GM12872 (cell line): ENCODE data around the gene GIPC2.

Source experiments
- TF ChIP-seq, protein P1 (sequence below): IDR thresholded peaks from 3 replicates; pipeline ENCODE4 v1.5.1; 2011; ENCODE audit warnings: low read depth, mild to moderate bottlenecking, low read length, moderate library complexity; ENCODE audit not compliant: insufficient read depth

The GIPC2 gene

DNA sequence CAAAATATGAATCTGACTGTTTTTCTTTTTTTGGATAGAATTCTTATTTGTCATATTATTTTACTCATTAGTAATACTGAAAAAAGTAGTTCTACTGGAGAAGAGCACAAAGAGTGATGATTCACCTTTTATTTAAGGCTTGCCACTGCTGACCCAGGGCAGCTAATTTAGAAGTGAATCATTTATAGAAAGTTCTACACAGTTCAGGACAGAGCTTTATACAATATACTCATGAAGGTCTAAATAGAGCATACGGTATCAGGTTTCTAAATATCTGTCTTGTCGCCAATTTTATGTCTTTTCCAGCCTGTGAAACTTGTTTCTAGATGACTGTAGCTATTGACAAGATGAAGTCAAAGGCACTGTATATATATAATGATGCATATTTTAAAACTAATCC is 25.0 kb downstream of the GIPC2 start:
- TF ChIP-seq, protein P1, sequence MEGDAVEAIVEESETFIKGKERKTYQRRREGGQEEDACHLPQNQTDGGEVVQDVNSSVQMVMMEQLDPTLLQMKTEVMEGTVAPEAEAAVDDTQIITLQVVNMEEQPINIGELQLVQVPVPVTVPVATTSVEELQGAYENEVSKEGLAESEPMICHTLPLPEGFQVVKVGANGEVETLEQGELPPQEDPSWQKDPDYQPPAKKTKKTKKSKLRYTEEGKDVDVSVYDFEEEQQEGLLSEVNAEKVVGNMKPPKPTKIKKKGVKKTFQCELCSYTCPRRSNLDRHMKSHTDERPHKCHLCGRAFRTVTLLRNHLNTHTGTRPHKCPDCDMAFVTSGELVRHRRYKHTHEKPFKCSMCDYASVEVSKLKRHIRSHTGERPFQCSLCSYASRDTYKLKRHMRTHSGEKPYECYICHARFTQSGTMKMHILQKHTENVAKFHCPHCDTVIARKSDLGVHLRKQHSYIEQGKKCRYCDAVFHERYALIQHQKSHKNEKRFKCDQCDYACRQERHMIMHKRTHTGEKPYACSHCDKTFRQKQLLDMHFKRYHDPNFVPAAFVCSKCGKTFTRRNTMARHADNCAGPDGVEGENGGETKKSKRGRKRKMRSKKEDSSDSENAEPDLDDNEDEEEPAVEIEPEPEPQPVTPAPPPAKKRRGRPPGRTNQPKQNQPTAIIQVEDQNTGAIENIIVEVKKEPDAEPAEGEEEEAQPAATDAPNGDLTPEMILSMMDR, result no peak

DNA sequence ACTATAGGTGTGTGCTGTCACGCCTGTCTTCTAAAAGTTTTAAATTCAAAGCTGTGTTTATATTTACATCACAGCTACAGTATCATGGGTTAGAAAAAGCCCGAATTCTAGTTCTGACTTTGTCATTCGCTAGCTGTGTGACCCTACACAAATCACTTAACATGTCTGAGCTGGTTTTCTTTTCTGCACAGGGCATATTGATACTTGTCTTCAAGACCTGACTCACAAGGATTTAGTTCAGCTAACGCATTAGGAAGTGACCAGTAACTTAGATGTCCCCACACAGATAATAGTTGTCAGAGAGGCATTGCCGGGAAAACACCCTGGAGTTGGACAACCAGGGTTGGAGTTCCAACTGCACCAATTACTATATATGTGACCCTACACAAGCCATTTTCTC is 25.9 kb downstream of the GIPC2 start:
- TF ChIP-seq, protein P1, result no peak

DNA sequence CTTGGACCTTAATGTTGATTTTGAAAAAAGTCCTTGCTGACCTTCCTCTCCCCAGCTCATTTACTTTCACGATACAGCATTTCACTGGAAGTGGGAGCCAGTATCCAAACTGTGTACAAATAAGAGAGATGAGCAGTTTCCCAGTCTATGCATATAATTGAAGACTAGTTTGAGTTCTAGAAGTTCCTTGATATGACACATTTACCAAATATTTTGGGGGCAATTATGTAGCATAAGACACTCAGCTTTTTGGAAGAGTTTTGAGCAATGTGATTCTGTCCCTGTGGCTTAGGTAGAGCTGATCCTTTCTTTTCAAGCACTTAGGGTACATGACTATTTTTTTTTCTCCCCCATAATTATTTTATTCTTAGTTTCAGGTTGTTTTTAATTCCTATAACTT is 26.4 kb downstream of the GIPC2 start:
- TF ChIP-seq, protein P1, result no peak

DNA sequence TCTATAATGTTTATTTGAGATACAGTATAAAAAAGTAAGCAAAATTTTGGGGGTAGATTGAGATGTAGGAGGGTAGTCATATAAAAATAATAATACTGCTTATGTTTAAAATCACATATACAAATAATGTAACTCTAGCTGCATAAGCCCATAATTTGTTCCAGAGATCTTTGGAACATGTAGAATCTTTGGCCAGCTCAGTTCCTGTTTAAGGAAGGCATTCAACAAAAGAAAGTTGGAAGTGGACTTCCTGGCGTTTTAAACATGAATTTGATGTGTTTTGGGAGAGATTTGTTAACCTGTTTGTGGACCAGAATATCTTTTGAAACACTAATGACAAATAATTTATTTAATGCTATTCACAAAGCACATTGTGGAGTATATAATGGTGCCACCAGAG is 27.7 kb downstream of the GIPC2 start:
- TF ChIP-seq, protein P1, result no peak

DNA sequence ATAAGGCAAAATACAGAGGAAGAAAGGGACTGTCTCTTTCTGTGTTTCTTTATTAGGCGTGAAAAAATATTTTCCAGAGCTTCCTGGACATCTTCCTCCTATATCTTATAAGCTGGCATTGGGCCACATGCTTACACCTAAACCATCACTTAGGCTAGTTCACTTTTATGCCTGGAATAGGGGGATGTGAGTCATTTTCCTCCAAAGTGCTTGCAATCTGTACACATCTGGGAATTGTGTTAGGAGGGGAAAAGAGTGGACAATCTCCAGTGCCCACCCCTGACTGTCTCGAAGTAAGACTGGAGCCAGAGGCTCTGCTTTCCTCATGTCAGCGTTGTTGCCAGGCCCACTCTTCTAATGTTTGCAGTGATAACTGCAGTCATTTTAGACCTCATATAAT is 29.9 kb downstream of the GIPC2 start:
- TF ChIP-seq, protein P1, result no peak

DNA sequence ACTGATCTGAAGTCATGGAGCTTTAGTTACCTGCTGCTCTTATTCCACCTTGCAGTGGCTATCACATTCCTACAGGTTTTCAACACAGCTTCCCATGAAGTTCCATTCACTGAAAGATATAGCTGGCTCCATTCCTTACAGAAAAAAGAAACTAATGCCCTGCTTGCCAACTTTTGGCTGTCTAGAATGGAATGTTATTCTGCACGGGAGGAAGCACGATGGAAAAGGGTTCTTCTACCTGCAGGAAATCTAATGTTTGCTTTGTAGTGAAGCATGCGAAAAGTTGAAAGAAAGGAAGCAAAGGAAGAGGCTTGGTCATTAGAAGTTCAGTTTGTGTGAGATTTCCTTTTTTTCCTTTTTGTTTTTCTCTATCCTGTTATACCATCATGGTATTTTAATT is 32.6 kb downstream of the GIPC2 start:
- TF ChIP-seq, protein P1, result no peak

DNA sequence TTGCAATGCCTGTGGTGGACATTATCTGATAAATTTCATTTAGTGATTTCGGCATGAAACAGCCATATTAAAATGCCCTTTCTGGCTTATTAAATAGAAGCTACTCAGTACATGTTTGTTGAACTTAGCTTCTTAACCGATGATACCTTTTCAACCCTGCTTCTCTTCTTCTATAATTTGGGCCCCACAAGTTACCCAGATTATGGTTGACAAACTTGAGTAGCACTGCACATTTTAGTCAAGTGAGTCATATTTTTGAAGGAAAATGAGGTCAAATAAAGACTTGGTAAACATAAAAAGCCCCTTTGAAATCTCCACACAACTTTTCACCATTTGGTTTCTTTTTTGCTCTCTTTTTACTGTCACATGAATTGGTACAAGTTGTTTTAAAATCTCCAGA is 33.8 kb downstream of the GIPC2 start:
- TF ChIP-seq, protein P1, result no peak

DNA sequence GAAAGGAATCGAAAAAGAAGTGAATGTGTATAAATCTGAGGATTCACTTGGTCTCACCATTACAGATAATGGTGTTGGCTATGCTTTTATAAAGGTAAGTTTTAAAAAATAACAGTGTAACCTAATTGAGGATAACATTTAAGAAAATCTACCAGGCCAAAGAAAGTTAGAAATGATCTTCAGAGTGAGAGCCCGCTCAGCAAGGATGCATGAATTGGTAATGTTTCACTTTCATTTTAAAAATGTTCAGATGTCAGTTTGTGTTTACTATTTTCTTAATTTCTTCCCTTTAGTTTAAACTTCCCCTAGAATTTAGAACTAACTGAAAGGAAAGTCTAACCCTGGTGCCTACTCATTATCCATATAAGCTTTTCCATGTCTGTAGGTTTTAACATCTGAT is 35.0 kb downstream of the GIPC2 start:
- TF ChIP-seq, protein P1, result no peak
